H7 (cell line): ENCODE results near the gene KCNH6. TPM values are rescaled to one million over a fixed set of nuclear protein-coding genes. Genes with fewer than 3 reads are reported as not detected.

Experiments
- total RNA-seq: library from RNA; depleted of rRNA; stranded (reverse); fragments of >200 nt; shearing (Covaris generic); gene quantifications from 2 replicates; pipeline ENCODE4 v1.2.3, GENCODE V29; 2014; rRNA removed

Gene KCNH6
- total RNA-seq, 1 experiment from 2014 or later: 1.5 TPM

Other genes with a start within 250 kb of the KCNH6 start
- gene CYB561, start 77.1 kb upstream of the KCNH6 start, total RNA-seq: 29.1 and 34.5 TPM in 2 replicates
- gene ACE, start 46.3 kb upstream of the KCNH6 start, total RNA-seq: 4.6 and 7.6 TPM in 2 replicates
- gene DCAF7, start 27.1 kb downstream of the KCNH6 start, total RNA-seq: 60.8 and 68.2 TPM in 2 replicates
- gene TACO1, start 77.5 kb downstream of the KCNH6 start, total RNA-seq: 20.0 and 22.2 TPM in 2 replicates
- gene MAP3K3, start 99.1 kb downstream of the KCNH6 start, total RNA-seq: 37.6 and 38.2 TPM in 2 replicates
- 116 and 190 TPM in 2 replicates for gene LIMD2, start 176.8 kb downstream of the KCNH6 start, total RNA-seq
- 28.5 and 33.4 TPM in 2 replicates for gene STRADA, start 218.4 kb downstream of the KCNH6 start, total RNA-seq